Mesothelial cell of epicardium (in vitro differentiated cells): Measurements from ENCODE around the gene SPRR2E. TPM values are rescaled to one million over a fixed set of nuclear protein-coding genes. Genes with fewer than 3 reads are reported as not detected.
A peak's percentile ranks its signal among the peaks of the same experiment; 100 is the strongest.
"Not testable (repeated sequence)": the region's sequence is repeated elsewhere in the genome, so short reads cannot be mapped to it uniquely, and the experiment has no call there.

Experiments
- DNase-seq, 2 experiments: peaks; one replicate each; pipeline ENCODE4 v3.0.0; 2021; ENCODE audit warnings: low spot score in 2 of 2; ENCODE audit not compliant: unreplicated experiment in 2 of 2
- H3K27ac Mint-ChIP-seq: 2 replicates; pipeline ENCODE4 v1.8.0; 2021; ENCODE audit warnings: mixed read lengths
- H3K27me3 Mint-ChIP-seq: 2 replicates; pipeline ENCODE4 v1.8.0; 2021; ENCODE audit warnings: low read depth, mixed read lengths
- H3K36me3 Mint-ChIP-seq: 2 replicates; pipeline ENCODE4 v1.8.0; 2021; ENCODE audit warnings: mixed read lengths
- H3K4me1 Mint-ChIP-seq: 2 replicates; pipeline ENCODE4 v1.8.0; 2021; ENCODE audit warnings: mixed read lengths
- H3K4me3 Mint-ChIP-seq: 2 replicates; pipeline ENCODE4 v1.8.0; 2021; ENCODE audit warnings: mild to moderate bottlenecking, moderate library complexity, mixed read lengths
- H3K9me3 Mint-ChIP-seq: 2 replicates; pipeline ENCODE4 v1.8.0; 2021; ENCODE audit warnings: mixed read lengths
- total RNA-seq: library from RNA; stranded (reverse); gene quantifications from 3 replicates; pipeline ENCODE4 v1.2.1, GENCODE V29; 2021
- TF ChIP-seq, protein P1 (sequence below): fragments of 200-600 bp; sonication (generic); IDR thresholded peaks from one replicate; pipeline ENCODE4 v1.5.0; 2021; ENCODE audit warnings: antibody characterized with exemption; ENCODE audit not compliant: unreplicated experiment

Gene SPRR2E
- total RNA-seq, 1 donor from 2014 or later, result 1.2 TPM

DNA sequence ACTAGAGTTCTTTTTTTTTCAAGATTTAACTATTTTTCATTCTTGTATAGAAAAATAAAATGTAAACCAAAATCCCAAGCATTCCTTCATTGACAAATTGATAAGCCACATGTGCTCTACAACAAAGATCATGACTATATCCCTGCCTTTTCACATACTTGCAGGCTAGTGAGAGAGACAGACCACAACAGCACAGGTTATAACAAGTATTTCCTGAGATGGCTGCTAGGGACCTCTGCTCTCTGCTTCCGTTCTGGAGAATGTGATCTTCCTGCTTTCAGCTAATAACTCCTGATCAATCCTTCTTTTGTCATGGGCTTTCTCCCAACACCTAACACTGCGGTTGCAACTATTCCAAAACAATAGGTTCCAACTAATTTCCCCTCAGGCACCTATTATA lies 33.0 kb upstream of the SPRR2E start:
- H3K9me3 Mint-ChIP-seq, result peaks cover 33% of the 10 kb centered on the region
- H3K27ac Mint-ChIP-seq, result no peak overlapping the region
- DNase-seq, result no peak
- TF ChIP-seq, protein P1, sequence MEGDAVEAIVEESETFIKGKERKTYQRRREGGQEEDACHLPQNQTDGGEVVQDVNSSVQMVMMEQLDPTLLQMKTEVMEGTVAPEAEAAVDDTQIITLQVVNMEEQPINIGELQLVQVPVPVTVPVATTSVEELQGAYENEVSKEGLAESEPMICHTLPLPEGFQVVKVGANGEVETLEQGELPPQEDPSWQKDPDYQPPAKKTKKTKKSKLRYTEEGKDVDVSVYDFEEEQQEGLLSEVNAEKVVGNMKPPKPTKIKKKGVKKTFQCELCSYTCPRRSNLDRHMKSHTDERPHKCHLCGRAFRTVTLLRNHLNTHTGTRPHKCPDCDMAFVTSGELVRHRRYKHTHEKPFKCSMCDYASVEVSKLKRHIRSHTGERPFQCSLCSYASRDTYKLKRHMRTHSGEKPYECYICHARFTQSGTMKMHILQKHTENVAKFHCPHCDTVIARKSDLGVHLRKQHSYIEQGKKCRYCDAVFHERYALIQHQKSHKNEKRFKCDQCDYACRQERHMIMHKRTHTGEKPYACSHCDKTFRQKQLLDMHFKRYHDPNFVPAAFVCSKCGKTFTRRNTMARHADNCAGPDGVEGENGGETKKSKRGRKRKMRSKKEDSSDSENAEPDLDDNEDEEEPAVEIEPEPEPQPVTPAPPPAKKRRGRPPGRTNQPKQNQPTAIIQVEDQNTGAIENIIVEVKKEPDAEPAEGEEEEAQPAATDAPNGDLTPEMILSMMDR, result no peak
- peaks cover 23% of the 10 kb centered on the region for H3K36me3 Mint-ChIP-seq
- no peak overlapping the region for H3K4me3 Mint-ChIP-seq
- H3K4me1 Mint-ChIP-seq, result peaks cover 20% of the 10 kb centered on the region
- no peaks in the 10 kb centered on the region for H3K27me3 Mint-ChIP-seq

DNA sequence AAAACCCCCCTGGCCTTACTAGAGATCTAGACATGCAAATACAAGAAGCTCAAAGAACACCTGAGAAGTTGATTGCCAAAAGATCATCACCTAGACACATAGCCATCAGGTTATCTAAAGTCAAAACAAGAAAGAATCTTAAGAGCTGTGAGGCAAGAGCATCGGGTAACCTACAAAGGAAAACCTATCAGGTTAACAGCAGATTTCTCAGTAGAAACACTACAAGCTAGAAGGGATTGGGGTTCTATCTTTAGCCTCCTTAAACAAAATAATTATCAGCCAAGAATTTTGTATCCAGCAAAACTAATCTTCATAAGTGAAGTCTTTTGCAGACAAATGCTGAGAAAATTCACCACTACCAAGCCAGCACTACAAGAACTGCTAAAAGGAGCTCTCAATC lies 31.2 kb upstream of the SPRR2E start:
- H3K4me1 Mint-ChIP-seq, result peaks cover 28% of the 10 kb centered on the region
- TF ChIP-seq, protein P1, result no peak
- peaks cover 33% of the 10 kb centered on the region for H3K9me3 Mint-ChIP-seq
- no peaks in the 10 kb centered on the region for H3K27me3 Mint-ChIP-seq
- peaks cover 23% of the 10 kb centered on the region for H3K36me3 Mint-ChIP-seq
- H3K27ac Mint-ChIP-seq, result no peak overlapping the region
- DNase-seq, result no peak
- no peak overlapping the region for H3K4me3 Mint-ChIP-seq

DNA sequence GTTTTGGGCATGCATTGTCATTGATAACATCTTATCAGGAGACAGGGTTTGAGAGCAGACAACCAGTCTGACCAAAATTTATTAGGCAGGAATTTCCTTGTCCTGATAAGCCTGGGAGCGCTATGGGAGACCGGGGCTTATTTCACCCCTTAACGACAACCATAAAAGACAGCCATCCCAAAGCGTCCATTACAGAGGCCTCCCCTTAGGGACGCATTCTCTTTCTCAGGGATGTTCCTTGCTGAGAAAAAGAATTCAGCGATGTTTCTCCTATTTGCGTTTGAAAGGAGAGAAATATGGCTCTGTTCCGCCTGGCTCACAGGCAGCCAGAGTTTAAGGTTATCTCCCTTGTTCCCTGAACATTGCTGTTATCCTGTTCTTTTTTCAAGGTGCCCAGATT lies 29.5 kb upstream of the SPRR2E start:
- not testable (repeated sequence) for DNase-seq

DNA sequence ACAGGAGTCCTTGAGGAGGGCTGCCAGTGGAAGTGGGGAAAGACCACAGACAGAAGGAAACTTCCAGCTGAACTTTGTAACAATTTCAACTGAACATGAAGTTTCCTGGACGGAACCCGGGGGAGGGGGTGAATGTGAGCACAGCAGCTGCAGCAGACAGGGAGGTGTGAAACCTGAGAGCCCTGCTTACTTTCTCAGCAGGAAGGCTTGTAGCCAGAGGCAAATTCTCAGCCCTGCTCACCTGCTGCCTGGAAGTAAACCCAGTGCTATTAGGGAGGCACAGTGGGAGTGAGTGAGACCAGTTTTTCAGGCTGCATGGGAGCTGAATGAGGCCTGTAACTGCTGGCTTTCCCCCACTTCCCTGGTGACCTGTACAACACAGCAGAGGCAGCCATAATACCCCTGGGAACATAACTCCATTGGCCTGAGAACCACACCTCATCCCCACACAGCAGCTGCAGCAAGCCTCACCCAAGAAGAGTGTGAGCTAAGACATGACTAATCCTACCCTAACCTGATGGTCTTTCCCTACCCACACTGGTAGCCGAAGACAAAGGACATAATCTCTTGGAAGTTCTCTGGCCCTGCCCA lies 28.6 kb upstream of the SPRR2E start:
- DNase-seq, result peak; percentile 34 to 54
- TF ChIP-seq, protein P1, result no peak
- Mint-ChIP-seq H3K4me1 (peaks cover 41% of the 10 kb centered on the region), H3K9me3 (peaks cover 33% of the 10 kb centered on the region), H3K4me3 (no peak overlapping the region), H3K27ac (peak overlapping the region; percentile 94), H3K27me3 (no peaks in the 10 kb centered on the region), H3K36me3 (peaks cover 23% of the 10 kb centered on the region)

More for the DNA sequence above, 29.5 kb upstream of the SPRR2E start:
- peaks cover 34% of the 10 kb centered on the region for H3K4me1 Mint-ChIP-seq
- peaks cover 33% of the 10 kb centered on the region for H3K9me3 Mint-ChIP-seq
- not testable (repeated sequence) for H3K4me3 Mint-ChIP-seq, H3K27me3 Mint-ChIP-seq
- H3K36me3 Mint-ChIP-seq, result peaks cover 23% of the 10 kb centered on the region
- peak overlapping the region; percentile 94 for H3K27ac Mint-ChIP-seq

DNA sequence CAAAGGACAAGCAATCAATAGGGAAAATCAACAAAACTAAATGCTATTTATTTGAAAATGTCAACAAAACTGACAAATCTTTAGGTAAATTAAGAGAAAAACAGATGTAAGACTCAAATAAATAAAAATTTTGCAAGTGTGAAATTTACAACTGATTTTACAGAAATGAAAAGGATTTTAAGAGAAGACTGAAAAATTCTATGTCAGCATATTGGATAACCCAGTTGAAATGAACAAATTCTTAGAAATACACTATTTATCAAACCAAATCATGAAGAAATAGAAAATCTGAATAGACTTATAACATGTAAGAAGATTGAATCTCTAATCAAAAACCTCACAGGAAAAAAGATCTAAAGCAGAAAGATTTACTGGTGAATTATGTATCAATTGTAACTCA lies 26.6 kb upstream of the SPRR2E start:
- Mint-ChIP-seq H3K36me3 (peaks cover 23% of the 10 kb centered on the region), H3K9me3 (peaks cover 25% of the 10 kb centered on the region), H3K4me1 (peaks cover 55% of the 10 kb centered on the region), H3K27me3 (no peaks in the 10 kb centered on the region), H3K4me3 (no peak overlapping the region), H3K27ac (peak overlapping the region; percentile 76)
- TF ChIP-seq, protein P1, result no peak
- DNase-seq, result no peak

DNA sequence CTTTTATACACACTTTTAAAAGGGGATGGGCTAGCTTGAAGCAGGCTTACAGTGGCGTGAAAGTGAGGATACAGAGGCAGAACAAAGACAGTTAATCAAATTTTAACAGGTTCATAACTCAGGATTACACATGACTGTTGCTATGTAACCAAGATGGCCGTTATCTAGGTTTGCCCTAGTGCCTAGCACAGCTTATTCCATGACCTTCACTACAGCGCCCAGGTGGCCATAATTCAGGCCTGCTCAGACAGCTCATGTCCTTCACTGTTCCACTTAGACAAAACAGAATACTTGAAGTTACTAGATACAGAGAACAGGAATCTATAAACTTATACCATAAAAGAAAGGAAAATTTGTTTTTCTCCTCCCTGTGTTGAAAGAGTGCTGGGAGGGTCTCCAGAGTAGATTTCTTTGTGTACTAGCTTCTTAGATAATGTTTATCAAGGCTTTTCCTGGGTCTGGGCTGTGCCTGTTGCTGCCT lies 25.2 kb upstream of the SPRR2E start:
- TF ChIP-seq, protein P1, result no peak
- Mint-ChIP-seq H3K4me3 (peak overlapping the region; percentile 27), H3K9me3 (peaks cover 10% of the 10 kb centered on the region), H3K36me3 (peaks cover 9% of the 10 kb centered on the region), H3K27ac (peak overlapping the region; percentile 76), H3K27me3 (no peaks in the 10 kb centered on the region), H3K4me1 (peaks cover 69% of the 10 kb centered on the region)
- no peak for DNase-seq

DNA sequence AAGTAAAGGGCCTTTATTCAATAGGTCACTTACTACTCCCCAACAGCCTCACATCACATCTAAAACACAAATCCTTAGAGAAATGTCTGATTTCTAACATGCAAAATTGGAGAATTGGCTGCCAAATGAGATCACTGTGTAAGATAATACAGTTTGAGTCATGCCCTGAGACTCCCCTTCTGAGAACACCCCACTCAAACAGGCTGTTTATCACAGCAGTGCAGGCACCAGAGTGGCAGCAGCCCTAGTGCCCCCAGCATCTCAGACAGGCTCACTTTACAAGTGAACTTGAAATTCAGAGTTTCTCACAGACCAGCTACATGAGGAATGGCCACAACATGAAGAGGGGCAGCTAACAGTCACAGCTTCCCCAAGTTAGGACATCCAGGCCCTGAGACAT lies 20.9 kb upstream of the SPRR2E start:
- H3K27me3 Mint-ChIP-seq, H3K4me3 Mint-ChIP-seq, H3K9me3 Mint-ChIP-seq, H3K36me3 Mint-ChIP-seq, DNase-seq: not testable (repeated sequence)
- Mint-ChIP-seq H3K4me1 (peaks cover 47% of the 10 kb centered on the region), H3K27ac (peak overlapping the region; percentile 85)
